Measurements from ENCODE around the gene DSG2.

DNA sequence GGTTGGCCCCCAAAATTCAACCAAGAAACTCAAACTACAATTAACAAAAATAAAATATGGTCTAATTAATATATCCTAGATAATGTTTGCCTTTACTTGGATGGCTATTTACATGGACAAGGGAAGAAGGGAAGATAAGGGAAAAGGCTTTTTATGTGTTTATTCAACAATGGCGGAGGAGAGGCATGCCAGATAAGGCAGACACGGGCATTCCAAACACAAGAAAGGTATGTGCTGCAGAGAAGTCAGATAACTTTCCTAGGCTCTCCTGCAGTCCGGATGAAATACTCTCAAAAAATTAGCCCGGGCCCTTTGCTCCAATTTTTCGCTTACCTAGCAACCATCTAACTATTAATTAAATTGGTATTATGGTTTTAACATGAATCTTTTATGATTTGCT lies 88.6 kb downstream of the DSG2 start:
- TF ChIP-seq, protein P1, sequence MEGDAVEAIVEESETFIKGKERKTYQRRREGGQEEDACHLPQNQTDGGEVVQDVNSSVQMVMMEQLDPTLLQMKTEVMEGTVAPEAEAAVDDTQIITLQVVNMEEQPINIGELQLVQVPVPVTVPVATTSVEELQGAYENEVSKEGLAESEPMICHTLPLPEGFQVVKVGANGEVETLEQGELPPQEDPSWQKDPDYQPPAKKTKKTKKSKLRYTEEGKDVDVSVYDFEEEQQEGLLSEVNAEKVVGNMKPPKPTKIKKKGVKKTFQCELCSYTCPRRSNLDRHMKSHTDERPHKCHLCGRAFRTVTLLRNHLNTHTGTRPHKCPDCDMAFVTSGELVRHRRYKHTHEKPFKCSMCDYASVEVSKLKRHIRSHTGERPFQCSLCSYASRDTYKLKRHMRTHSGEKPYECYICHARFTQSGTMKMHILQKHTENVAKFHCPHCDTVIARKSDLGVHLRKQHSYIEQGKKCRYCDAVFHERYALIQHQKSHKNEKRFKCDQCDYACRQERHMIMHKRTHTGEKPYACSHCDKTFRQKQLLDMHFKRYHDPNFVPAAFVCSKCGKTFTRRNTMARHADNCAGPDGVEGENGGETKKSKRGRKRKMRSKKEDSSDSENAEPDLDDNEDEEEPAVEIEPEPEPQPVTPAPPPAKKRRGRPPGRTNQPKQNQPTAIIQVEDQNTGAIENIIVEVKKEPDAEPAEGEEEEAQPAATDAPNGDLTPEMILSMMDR (conservative IDR thresholded peaks at IDR 0.05; ENCODE audit: low read depth, low read length) = no peak
- TF ChIP-seq CEBPB (IDR thresholded peaks at IDR 0.05; ENCODE audit: low read depth, low read length) = no peak
- TF ChIP-seq BHLHE40 (IDR thresholded peaks at IDR 0.05; ENCODE audit: low read depth, low read length) = no peak
- no peak for TF ChIP-seq NFE2L2 (IDR thresholded peaks at IDR 0.05; ENCODE audit: low read depth, low read length)
- TF ChIP-seq, protein P2, sequence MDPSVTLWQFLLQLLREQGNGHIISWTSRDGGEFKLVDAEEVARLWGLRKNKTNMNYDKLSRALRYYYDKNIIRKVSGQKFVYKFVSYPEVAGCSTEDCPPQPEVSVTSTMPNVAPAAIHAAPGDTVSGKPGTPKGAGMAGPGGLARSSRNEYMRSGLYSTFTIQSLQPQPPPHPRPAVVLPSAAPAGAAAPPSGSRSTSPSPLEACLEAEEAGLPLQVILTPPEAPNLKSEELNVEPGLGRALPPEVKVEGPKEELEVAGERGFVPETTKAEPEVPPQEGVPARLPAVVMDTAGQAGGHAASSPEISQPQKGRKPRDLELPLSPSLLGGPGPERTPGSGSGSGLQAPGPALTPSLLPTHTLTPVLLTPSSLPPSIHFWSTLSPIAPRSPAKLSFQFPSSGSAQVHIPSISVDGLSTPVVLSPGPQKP (IDR thresholded peaks at IDR 0.05; ENCODE audit: borderline replicate concordance, low read depth, low read length) = no peak

Data from IMR-90 (cell line).